ENCODE results near the gene ZFP1.

GRCh38 chr16:75197522-75198134 lies 49.3 kb downstream of the ZFP1 start:
- TF ChIP-seq, protein P1, sequence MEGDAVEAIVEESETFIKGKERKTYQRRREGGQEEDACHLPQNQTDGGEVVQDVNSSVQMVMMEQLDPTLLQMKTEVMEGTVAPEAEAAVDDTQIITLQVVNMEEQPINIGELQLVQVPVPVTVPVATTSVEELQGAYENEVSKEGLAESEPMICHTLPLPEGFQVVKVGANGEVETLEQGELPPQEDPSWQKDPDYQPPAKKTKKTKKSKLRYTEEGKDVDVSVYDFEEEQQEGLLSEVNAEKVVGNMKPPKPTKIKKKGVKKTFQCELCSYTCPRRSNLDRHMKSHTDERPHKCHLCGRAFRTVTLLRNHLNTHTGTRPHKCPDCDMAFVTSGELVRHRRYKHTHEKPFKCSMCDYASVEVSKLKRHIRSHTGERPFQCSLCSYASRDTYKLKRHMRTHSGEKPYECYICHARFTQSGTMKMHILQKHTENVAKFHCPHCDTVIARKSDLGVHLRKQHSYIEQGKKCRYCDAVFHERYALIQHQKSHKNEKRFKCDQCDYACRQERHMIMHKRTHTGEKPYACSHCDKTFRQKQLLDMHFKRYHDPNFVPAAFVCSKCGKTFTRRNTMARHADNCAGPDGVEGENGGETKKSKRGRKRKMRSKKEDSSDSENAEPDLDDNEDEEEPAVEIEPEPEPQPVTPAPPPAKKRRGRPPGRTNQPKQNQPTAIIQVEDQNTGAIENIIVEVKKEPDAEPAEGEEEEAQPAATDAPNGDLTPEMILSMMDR (IDR thresholded peaks at IDR 0.05), result no peak
- no peak for TF ChIP-seq POLR2AphosphoS5 (IDR thresholded peaks at IDR 0.05)

Measured in breast epithelium (tissue), 3 donors.